Smooth muscle cell of the brain vasculature (primary cell): ENCODE measurements around the gene MEIOC.
"Not testable (repeated sequence)": the region's sequence is repeated elsewhere in the genome, so short reads cannot be mapped to it uniquely, and the experiment has no call there.

ENCODE experiments used
- DNase-seq: peaks from one replicate; pipeline ENCODE4 v3.0.0-alpha.2; 2012; ENCODE audit warnings: low read depth, low spot score

MEIOC gene

DNA sequence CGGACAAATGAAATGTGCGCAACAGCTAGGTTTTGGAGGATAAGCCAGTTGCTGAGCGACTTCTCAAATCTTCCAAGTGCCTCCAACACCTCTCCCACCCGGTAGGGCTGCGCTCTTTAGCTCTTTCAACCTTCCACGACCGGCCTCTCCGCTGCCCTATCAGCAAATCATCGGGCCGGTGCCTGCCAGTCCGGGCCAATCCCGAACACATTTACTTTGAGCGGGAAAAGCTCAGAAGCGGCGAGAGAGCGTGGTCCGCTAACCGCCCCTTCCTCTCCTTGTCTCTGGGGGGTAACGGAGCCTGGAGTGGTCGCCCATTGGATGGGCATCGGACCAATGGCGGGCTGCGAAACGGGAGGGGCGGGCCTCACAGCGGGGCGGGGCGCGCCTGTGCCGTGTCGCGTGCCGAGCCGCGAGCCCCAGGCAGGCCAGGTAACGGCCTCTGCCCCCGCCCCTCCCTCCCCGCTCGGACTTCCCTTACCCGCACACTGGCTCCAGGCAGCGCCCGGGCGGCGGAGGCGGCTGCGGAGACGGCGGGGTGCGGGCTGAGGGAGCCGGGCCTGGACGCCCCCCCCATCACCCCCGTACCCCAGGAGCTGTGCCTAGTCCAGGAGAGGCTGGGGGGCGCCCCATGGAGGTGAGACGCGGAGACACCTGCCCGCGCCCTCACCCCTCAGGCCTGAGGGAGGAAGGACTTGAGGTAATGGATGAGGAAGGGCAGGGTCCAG lies at the start of gene MEIOC:
Gene MEIOC (plus strand): TSS at position 486 of the 728 bp plus-strand sequence. CDS start 146 bp downstream, at position 632.
- DNase-seq: no peak

- DNase-seq: no peak
These were observed 49.6 kb upstream of the MEIOC start for GRCh38 chr17:44606658-44607057.

GRCh38 chr17:44607836-44608690 lies 48.2 kb upstream of the MEIOC start:
- no peak for DNase-seq

GRCh38 chr17:44608727-44609435 lies 47.4 kb upstream of the MEIOC start:
- no peak for DNase-seq

GRCh38 chr17:44610331-44610730 lies 45.9 kb upstream of the MEIOC start:
- no peak for DNase-seq

- DNase-seq: no peak
These were observed 45.4 kb upstream of the MEIOC start for GRCh38 chr17:44610871-44611270.

DNA sequence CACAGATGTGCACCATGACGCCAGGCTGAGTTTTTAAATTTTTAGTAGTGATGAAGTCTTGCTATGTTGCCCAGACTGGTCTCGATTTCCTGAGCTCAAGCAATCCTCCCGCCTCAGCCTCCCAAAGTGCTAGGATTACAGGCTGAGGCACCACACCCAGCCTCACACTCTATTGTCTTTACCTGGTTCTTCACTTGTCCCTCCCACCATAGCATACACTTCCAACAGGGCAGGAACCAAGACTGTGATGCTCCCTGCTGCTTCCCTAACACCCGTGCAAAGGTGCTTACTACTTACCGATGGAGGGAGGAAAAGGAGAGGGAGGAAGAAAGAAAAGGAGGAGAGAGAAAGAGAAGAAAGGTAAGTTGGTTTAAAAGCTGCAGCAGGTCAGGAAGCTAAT lies 41.4 kb upstream of the MEIOC start:
- no peak for DNase-seq

DNA sequence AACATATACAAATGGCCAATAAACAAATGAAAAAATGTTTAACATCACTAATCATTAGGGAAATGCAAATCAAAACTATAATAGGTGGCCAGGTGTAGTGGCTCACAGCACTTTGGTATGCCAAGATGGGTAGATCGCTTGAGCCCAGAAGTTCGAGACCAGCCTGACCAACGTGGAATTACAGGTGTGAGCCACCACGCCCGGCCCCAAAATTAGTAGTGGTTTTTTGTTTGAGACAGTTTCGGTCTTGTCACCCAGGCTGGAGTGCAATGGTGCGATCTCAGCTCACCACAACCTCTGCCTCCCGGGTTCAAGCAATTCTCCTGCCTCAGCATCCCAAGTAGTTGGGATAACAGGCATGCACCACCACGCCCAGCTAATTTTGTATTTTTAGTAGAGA lies 37.6 kb upstream of the MEIOC start:
- DNase-seq: not testable (repeated sequence)

GRCh38 chr17:44623070-44623725 lies 33.1 kb upstream of the MEIOC start:
- DNase-seq: no peak

DNA sequence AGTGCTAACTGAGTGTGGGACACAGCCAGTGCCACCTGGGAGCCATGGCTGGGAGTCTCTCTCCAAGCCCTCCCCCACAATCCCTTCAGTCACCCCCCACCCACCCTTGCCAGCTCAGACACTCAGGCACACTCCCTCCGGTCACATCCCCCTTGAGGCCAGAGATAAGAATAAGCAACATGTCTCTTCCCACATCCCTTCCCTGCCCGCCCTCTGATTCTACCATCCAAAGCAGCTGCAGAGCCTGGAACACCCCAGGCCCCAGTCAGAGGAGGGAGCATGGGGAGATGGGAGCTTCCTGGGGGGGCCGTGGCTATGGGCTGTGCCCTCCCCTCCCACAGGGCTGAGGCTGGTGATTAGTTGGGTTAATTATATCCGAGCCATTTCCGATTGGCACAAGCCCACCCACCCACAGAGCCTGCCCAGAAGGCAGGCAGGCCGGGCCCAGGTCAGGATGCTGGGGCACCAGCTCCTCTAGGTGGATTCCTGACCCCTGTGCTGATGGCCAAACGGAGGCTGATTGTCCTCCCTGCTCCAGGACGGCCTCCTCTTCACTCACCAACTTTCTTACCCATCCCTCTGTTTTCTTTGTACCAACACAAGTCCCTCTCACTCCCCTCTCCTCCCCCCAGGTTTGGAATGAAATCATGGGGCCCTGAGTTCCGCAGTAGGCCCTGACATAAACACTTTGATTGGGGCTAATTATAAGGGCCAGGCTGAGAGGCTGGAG lies 28.6 kb upstream of the MEIOC start:
- no peak for DNase-seq

DNA sequence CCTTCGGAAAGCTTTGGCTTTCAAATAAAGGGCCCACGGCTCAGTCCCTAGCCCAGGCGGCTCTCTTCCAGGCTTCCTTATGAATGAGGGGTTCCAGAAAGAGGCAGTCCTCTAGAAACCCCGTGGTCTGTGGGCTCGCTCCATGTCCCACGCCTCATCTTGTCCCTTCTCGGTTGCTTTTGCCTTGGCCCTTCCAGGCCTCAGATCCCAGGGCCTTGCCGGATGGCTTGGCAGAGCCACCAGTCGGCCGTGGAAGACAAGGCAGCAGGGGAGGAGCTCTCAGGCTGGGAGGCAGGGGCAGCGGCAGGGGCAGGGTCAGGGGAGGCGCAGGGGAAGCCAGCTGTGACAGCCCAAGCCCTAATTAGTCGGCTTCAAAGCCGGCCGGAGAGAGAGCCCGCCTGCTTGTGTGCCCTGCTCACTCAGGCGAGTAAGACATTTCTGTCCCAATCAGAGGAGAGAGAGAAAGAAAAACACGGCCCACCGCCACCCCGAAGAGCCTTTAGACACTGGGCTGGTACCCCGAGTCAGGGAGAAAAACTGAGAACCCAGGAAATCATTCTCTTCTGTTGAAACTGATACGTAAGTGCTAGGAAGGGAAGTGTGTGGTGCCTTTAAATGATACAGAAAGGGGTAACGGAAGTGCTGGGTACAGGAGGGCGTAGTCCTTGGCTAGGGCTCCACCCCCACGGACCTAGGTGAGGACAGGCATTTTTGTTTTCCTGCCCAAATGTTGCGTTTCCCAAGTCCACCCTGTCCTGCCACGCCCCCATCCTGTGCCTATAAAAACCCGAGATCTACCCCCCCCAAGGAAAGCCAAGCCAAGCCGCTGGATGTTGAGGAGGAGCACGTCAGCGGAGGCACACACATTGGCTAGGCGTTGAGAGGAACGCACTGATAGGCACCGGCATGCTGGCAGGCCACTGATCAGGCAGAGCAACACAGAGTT lies 27.8 kb upstream of the MEIOC start:
- no peak for DNase-seq

GRCh38 chr17:44629314-44629713 lies 27.0 kb upstream of the MEIOC start:
- DNase-seq: no peak

DNA sequence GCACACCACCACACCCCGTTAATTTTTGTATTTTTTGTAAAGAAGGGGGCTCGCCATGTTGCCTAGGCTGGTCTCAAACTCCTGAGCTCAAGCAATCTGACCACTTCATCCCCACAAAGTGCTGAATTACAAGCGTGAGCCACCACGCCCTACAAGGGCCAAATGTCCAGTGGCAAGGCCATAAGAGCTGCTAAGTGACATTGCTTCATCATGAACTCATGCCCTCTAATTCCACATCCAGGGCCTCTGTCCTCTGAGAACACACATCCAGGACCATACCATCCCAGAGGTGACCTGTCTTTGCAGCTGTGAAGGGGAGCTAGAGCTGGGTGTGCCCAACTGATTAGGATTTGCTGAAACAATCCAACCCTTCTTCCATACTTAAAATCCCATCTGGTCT lies 25.6 kb upstream of the MEIOC start:
- no peak for DNase-seq

GRCh38 chr17:44633998-44634397 lies 22.3 kb upstream of the MEIOC start:
- no peak for DNase-seq

GRCh38 chr17:44634401-44634800 lies 21.9 kb upstream of the MEIOC start:
- not testable (repeated sequence) for DNase-seq

- DNase-seq: peak; percentile 28
These were observed 19.7 kb upstream of the MEIOC start for GRCh38 chr17:44636562-44636961.

DNA sequence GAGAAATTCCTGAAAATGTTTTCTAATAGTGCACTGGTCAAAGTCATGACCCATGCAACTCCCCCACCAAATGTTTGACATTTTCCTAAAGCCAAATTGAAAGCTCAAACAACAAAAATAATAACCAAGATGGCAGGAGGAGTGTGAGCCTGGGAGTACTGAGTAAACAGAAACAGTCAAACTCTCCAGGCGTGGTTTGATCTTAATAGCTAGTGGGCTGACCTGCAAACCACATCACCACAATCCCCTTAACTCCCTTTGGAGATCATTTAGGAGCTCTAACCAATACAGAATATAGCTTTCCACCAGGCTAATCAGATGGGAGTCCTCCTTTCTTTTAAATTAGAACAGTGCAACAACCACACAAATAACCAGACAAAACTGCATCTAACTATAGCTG lies 19.2 kb upstream of the MEIOC start:
- DNase-seq: peak; percentile 12

- DNase-seq: no peak
These were observed 13.4 kb upstream of the MEIOC start for GRCh38 chr17:44642834-44643233.

DNA sequence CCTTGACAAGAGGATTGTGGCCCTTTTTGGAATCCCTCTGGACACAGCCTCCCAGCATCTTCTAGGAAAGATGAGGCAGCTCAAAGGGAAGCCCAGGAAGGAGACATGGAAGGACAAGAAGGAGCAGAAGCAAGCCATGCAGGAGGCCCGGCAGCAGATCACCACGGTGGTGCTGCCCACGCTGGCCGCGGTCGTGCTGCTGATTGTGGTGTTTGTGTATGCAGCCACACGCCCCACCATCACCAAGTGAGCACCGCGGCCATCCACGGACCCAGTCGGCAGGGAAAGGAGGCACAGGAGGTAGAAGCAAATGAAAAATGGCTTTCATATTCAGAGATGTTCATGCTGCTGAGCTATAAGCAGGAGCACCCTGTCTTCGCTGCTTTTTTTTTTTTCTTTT lies 10.9 kb upstream of the MEIOC start:
- no peak for DNase-seq

GRCh38 chr17:44646280-44646679 lies 10.0 kb upstream of the MEIOC start:
- no peak for DNase-seq
